Measurements from ENCODE around the gene MMP17.

The MMP17 gene

DNA sequence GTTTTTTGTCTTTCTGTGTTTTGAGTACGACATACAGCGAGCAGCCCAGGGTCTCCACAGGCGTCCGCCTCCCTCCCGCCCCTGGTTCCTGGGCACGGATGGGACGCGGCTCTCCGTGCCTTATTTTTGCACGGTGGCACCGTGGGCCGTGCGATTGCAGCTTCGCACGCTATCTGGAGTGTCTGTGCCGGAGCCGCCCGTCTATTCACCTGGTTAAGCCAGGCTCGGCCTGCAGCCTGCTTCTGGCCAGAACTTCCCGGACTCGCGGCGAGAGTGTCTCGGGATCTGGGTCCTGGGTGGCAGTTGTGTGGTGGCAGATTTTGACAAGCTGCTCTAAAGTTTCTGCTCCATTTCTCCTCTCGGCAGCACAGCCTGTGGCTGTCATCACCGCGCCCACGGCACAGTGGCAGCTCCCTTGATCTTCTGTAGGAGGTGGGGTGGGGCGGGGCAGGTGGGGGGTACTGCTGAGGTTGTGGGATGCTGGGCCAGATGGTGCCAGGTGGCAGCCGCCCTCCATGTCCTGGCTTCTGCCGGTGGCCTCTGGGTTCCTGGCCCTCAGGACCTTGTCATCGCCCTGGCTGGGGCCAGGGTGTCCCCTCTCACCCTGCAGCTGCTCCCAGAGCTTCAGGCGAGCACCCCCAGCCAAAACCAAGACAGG is 2.9 kb downstream of the MMP17 start:
- no peak for DNase-seq

- no peak for DNase-seq
These were observed 3.4 kb downstream of the MMP17 start for GRCh38 chr12:131831635-131832041.

GRCh38 chr12:131832321-131833231 is 4.4 kb downstream of the MMP17 start:
- no peak for DNase-seq

DNA sequence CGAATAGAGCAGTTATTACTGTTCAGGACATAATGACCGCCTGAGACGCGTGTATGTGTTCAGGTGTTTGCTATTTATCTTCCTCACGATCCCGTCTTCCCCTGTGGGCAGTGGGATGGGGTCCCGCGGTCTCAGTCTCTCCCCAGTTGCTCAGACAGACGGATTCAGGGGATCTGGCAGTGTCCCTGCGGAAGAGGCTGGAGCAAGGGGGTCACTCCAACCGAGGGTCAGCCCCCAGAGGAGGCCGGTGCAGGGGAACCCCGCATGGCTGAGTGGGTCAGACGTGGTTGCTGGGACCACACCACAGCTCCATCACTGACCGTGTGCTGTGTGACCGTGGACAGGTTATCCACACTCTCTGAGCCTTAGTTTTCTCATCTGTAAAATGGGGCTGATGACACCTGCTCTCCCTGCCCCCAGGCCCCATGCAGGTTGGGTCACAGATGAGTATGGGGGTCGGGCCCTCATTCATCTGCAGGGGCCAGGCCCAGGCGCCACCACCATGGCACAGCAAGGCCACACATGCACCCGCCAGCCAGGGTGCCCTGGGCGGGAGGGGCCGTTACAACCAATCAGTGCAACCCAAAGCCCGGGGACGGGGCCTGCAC is 5.2 kb downstream of the MMP17 start:
- no peak for DNase-seq

DNA sequence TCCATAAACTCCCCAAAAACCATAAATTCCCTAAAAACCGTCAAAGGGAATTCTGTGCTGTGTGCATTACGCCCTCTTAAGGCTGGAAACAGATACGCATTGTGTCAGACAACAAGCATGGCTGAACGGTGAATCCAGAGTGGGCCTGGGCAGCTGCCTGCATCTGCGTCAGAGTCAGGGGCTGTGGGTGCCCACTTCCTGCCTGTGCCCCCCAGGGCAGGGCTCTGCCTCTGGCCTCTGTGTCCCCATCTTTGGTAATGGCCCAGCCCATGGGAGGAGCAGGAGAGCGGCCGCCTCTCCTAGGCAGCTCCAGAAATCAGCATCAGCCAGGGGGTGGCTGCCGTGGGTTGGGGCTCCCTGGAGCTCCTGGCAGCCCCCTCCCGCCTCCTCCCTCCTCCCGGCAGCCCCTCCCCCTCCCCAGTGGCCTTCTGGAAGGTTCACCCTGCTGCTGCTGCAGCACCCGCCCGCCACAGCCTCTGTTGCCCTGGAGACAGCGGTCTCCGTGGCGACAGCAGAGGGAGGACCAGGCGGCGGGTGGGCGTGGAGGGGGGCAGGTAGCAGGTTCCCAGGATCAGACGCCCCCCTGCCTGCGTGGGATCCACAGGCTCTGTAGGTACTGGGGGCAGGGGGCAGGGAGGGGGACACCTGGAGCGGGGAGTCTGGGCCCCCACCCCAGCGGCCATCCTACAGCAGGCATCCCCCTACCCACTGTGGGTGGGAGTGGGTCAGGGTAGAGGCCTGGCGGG is 5.9 kb downstream of the MMP17 start:
- no peak for DNase-seq

DNA sequence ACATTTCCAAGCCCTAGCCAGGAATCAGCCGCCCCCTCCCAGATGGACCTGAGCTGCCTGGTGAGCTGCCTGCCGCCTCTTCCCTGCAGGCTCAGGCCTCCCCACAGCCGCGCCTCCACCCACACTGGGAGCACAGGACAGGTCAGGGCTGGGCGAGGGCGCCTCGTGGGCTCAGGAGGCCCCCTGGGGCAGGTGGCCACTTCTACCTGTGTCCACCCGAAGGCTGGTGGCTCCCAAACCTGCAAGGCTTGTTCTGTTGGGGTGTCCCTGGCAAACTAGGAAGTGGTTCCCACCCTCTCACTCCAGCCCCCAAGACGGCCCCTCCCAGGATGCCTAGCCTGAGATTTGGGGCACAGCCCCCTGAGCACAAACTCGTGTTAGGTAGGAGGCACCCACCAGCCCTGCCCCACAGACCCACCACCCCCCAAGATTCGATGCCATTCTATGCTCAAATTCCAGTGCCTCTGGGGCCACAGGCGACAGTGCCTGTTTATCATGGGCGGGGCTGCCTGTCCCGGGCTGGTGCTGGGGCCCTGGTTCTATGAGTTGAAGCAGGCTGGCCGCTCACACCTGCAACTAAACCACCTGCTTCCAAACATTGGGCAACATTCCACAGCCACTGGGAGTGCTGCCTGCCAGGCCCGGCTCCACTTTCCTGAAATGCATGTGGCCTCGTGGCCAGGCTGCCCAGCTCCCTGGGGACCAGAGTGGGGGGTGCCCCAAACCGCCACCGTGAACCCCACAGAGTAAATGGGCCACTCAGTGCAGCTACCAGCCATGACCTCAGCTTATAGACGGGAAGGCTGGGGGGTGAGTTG is 6.8 kb downstream of the MMP17 start:
- DNase-seq: no peak

DNA sequence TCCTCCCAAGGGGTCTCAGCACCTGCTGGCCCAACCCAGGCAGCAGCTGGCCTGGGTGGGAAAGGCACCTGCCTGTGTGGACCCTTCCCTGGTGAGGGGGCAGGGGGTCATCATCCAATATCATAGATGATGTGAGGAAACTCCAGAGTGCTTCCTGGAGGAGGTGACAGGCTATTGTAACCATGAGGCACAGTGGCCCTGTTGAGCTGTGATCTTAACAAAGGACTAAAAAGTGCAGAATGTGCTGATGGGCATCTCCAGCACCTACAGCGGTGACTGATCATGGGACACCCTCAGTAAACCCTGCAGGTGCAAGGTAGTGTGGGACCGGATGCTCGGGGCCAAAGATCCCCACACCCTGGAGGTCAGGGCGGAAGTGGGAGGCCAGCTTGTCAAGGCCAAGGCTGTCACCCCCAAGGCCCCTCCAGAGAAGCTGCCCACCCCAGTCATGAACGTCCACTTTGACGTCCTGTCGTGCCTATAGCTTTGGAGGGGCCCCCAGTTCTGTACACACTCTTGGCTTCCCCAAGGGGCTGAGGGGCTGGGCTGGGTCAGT is 7.5 kb downstream of the MMP17 start:
- DNase-seq: no peak

GRCh38 chr12:131836193-131836592 is 8.0 kb downstream of the MMP17 start:
- DNase-seq: no peak

- DNase-seq: no peak
These were observed 8.7 kb downstream of the MMP17 start for GRCh38 chr12:131836714-131837397.

- DNase-seq: no peak
These were observed 12.6 kb downstream of the MMP17 start for GRCh38 chr12:131840643-131841416.

GRCh38 chr12:131841547-131841946 is 13.4 kb downstream of the MMP17 start:
- DNase-seq: no peak

DNA sequence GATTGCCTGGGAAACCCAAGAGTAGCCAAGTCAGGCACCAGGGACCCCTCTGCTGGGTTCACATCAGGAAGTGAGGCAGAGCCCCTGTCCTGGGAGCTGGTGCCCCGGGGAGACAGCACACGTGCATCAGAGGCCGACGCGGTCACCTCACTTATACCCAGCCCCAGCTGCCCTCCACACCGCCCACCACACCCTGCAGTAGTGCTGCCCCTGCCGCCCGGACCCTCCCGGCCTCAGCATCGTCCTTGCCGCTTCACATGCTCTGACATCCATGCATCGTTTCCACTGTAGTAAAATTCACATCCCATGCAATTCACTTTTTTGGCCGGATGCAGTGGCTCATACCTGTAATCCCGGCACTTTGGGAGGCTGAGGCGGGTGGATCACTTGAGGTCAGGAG is 14.0 kb downstream of the MMP17 start:
- DNase-seq: no peak

GRCh38 chr12:131843527-131843926 is 15.3 kb downstream of the MMP17 start:
- DNase-seq: no peak

GRCh38 chr12:131844140-131844539 is 15.9 kb downstream of the MMP17 start:
- DNase-seq: no peak

- no peak for DNase-seq
These were observed 16.5 kb downstream of the MMP17 start for GRCh38 chr12:131844656-131845055.

DNA sequence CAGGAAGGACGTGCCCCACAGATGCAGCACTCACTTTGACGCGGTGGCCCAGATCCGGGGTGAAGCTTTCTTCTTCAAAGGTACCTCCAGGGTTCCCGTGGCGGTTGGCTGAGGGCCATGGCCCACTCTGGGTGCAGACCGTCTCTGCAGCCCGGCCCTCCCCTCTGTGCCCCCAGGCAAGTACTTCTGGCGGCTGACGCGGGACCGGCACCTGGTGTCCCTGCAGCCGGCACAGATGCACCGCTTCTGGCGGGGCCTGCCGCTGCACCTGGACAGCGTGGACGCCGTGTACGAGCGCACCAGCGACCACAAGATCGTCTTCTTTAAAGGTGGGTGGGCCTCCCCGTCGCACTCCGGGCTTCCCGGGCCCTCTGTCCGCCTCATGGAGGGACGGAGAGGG is 16.9 kb downstream of the MMP17 start:
- DNase-seq: no peak

DNA sequence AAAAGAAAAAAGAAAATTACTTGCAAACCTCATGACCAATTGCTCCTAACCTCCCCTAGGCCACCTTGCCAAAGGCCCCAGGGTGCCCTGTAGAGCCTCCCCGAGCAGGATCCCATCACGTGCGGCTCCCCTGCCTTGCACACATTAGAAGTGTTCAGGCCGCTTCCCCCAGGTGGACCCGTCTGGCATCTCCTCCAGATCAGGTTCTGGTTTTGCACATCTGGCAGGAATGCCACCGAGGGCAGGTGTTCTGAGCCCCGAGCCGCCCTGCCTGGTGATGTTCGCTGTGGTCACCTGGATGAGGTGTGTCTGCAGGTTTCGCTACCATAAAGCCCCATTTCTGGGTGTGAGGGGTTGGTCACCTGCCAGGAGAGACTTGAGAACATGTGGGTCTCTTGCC is 19.3 kb downstream of the MMP17 start:
- DNase-seq: no peak

DNA sequence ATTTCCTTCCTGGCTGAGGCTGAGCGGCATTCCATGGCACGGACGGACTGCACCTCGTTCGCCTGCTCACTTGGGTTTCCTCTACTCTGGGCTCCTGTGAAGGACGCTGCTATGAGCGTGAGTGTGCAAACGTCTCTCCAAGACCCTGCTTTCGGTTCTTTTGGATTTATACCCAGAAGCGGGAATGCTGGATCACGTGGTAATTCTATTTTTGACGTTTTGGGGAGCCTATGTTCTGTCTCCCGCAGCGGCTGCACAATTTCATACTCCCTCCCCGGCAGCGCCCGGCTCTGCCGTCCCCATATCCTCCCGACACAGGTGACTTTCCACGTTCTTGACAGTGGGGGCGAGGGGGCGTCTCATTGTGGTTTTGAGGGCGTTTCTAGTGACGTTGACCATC is 20.6 kb downstream of the MMP17 start:
- no peak for DNase-seq

- no peak for DNase-seq
These were observed 21.7 kb downstream of the MMP17 start for GRCh38 chr12:131849700-131850553.
